OCI-LY1 (cell line): ENCODE measurements around the gene JMJD1C.
"Not testable (repeated sequence)": the region's sequence is repeated elsewhere in the genome, so short reads cannot be mapped to it uniquely, and the experiment has no call there.

Experiments
- H2AFZ ChIP-seq: fragments of 200-600 bp; sonication (generic), shearing (Covaris generic); 2 replicates; pipeline ENCODE4 v1.6.0; 2014; ENCODE audit warnings: antibody characterized with exemption, mild to moderate bottlenecking, low read length
- H3F3A ChIP-seq: fragments of 200-600 bp; sonication (generic), shearing (Covaris generic); 2 replicates; pipeline ENCODE4 v1.6.0; 2014; ENCODE audit warnings: mild to moderate bottlenecking, antibody characterized with exemption, low read length, moderate library complexity; ENCODE audit not compliant: insufficient read depth
- H3K27ac ChIP-seq: fragments of 200-600 bp; sonication (generic); 2 replicates; pipeline ENCODE4 v1.5.1; 2014; ENCODE audit warnings: low read length, mixed run types, mild to moderate bottlenecking, low read depth; ENCODE audit not compliant: poor library complexity, severe bottlenecking
- H3K27me3 ChIP-seq: fragments of 200-600 bp; sonication (generic); 2 replicates; pipeline ENCODE4 v1.6.0; 2014; ENCODE audit warnings: antibody characterized with exemption, mild to moderate bottlenecking, low read length, moderate library complexity; ENCODE audit not compliant: insufficient read depth
- H3K36me3 ChIP-seq: fragments of 200-600 bp; sonication (generic); 2 replicates; pipeline ENCODE4 v1.6.1; 2014; ENCODE audit warnings: mild to moderate bottlenecking, antibody characterized with exemption, low read length, moderate library complexity, mixed read lengths; ENCODE audit not compliant: insufficient read depth
- H3K4me1 ChIP-seq: fragments of 200-600 bp; sonication (generic); 2 replicates; pipeline ENCODE4 v1.5.1; 2014; ENCODE audit warnings: mild to moderate bottlenecking, low read length, moderate library complexity; ENCODE audit not compliant: insufficient read depth, severe bottlenecking
- H3K4me2 ChIP-seq: fragments of 200-600 bp; sonication (generic), shearing (Covaris generic); 2 replicates; pipeline ENCODE4 v1.6.1; 2014; ENCODE audit warnings: low read length
- H3K4me3 ChIP-seq: fragments of 200-600 bp; sonication (generic); 2 replicates; pipeline ENCODE4 v1.5.1; 2014; ENCODE audit warnings: low read length, low read depth, mild to moderate bottlenecking, mixed read lengths; ENCODE audit not compliant: poor library complexity, severe bottlenecking
- H3K79me2 ChIP-seq: fragments of 200-600 bp; shearing (Covaris generic); 2 replicates; pipeline ENCODE4 v1.6.1; 2016; ENCODE audit warnings: mixed run types, low read length, mixed read lengths; ENCODE audit not compliant: insufficient read depth
- H3K9ac ChIP-seq: fragments of 200-600 bp; sonication (generic), shearing (Covaris generic); 2 replicates; pipeline ENCODE4 v1.6.1; 2014; ENCODE audit warnings: mild to moderate bottlenecking, low read length, mixed read lengths
- H3K9me2 ChIP-seq: fragments of 200-600 bp; sonication (generic), shearing (Covaris generic); 2 replicates; pipeline ENCODE4 v1.6.1; 2014; ENCODE audit warnings: low read depth, mild to moderate bottlenecking, low read length, mixed read lengths
- H3K9me3 ChIP-seq: fragments of 200-600 bp; shearing (Covaris generic); 2 replicates; pipeline ENCODE4 v1.6.1; 2014; ENCODE audit warnings: low read length, mixed read lengths
- H4K20me1 ChIP-seq: fragments of 200-600 bp; sonication (generic), shearing (Covaris generic); 2 replicates; pipeline ENCODE4 v1.6.0; 2016; ENCODE audit warnings: mild to moderate bottlenecking, low read length; ENCODE audit not compliant: insufficient read depth
- EZH2 ChIP-seq: fragments of 200-600 bp; sonication (generic), shearing (Covaris generic); IDR thresholded peaks from 2 replicates; pipeline ENCODE4 v1.8.0; 2017; ENCODE audit warnings: borderline replicate concordance, mixed run types, mild to moderate bottlenecking, antibody characterized with exemption, low read length, moderate library complexity, mixed read lengths
- TF ChIP-seq, protein P1 (sequence below): fragments of 200-600 bp; sonication (generic), shearing (Covaris generic); IDR thresholded peaks from 2 replicates; pipeline ENCODE4 v1.5.1; 2017; ENCODE audit warnings: mild to moderate bottlenecking, antibody characterized with exemption, low read length, moderate library complexity, mixed read lengths

The JMJD1C gene

DNA sequence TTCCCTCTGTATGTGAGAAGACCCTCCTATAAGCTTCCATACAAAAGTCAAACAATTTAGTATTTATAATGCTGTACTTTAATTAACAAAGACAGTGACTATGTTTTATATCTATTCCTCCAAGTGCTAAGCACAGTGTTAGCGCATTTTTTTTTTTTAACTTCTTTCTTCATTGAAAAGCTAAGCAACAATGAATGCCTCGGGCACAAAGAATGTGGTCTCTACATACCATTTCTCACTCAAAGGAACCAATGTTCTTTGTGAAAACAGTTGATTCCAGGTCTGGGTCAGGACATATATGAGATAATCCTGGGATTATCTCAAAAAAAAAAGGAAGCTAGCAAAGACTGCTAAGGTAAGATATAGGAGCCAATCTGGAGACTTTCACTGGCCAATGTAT lies 29.2 kb upstream of the JMJD1C start:
- Histone ChIP-seq H3K27me3 (no peaks in the 10 kb centered on the region), H3K9me3 (no peaks in the 10 kb centered on the region), H3K4me1 (peaks cover 12% of the 10 kb centered on the region), H3K27ac (no peak overlapping the region), H3K4me2 (no peak overlapping the region), H4K20me1 (no peaks in the 10 kb centered on the region), H3F3A (no peaks in the 10 kb centered on the region), H3K36me3 (peaks cover 5% of the 10 kb centered on the region), H2AFZ (no peak overlapping the region), H3K4me3 (no peak overlapping the region), H3K79me2 (peaks cover 12% of the 10 kb centered on the region), H3K9me2 (no peaks in the 10 kb centered on the region), H3K9ac (no peak overlapping the region)
- TF ChIP-seq, protein P1, sequence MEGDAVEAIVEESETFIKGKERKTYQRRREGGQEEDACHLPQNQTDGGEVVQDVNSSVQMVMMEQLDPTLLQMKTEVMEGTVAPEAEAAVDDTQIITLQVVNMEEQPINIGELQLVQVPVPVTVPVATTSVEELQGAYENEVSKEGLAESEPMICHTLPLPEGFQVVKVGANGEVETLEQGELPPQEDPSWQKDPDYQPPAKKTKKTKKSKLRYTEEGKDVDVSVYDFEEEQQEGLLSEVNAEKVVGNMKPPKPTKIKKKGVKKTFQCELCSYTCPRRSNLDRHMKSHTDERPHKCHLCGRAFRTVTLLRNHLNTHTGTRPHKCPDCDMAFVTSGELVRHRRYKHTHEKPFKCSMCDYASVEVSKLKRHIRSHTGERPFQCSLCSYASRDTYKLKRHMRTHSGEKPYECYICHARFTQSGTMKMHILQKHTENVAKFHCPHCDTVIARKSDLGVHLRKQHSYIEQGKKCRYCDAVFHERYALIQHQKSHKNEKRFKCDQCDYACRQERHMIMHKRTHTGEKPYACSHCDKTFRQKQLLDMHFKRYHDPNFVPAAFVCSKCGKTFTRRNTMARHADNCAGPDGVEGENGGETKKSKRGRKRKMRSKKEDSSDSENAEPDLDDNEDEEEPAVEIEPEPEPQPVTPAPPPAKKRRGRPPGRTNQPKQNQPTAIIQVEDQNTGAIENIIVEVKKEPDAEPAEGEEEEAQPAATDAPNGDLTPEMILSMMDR, result no peak
- TF ChIP-seq EZH2, result no peak

DNA sequence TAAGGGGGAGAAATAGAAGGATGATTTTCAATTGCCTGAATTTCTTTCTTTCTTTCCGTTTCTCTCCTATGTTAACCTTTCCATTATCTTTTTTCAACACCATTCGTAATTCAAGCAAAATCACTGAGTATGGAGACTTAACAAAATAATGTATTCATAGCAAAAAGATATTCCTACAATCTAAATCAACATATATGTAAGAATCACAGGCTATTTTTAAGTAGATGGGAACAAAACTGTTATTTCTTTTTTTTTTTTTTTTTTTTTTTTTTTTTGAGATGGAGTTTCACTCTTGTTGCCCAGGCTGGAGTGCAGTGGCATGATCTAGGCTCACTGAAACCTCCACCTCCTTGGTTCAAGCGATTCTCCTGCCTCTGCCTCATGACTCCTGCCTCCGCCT lies 27.2 kb upstream of the JMJD1C start:
- H3K4me2 ChIP-seq, result no peak overlapping the region
- H3K79me2 ChIP-seq, result peaks cover 12% of the 10 kb centered on the region
- H3K4me1 ChIP-seq, result peaks cover 12% of the 10 kb centered on the region
- H3K9me3 ChIP-seq, result no peaks in the 10 kb centered on the region
- no peaks in the 10 kb centered on the region for H3F3A ChIP-seq
- no peak overlapping the region for H3K4me3 ChIP-seq
- H2AFZ ChIP-seq, result no peak overlapping the region
- H3K9ac ChIP-seq, result no peak overlapping the region
- H3K27me3 ChIP-seq, result no peaks in the 10 kb centered on the region
- TF ChIP-seq EZH2, result no peak
- TF ChIP-seq, protein P1, result no peak
- no peaks in the 10 kb centered on the region for H4K20me1 ChIP-seq
- peaks cover 5% of the 10 kb centered on the region for H3K36me3 ChIP-seq
- H3K9me2 ChIP-seq, result no peaks in the 10 kb centered on the region
- H3K27ac ChIP-seq, result no peak overlapping the region

DNA sequence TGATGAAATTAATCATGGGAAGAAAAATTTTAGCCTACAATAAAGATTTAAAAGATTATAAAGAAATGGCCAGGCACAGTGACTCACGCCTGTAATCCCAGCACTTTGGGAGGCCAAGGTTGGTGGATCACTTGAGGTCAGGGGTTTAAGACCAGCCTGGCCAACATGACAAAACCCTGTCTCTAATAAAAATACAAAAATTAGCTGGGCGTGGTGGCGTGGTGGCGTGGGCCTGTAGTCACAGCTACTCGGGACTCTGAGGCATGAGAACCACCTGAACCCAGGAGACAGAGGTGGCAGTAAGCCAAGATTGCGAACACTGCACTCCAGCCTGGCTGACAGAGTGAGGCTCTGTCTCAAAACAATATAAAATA lies 26.5 kb upstream of the JMJD1C start:
- H3K4me3 ChIP-seq, H3K9me2 ChIP-seq, H3F3A ChIP-seq, H3K27me3 ChIP-seq, H3K4me2 ChIP-seq, H3K9ac ChIP-seq, H3K27ac ChIP-seq, H3K36me3 ChIP-seq, H3K79me2 ChIP-seq, H4K20me1 ChIP-seq, H3K9me3 ChIP-seq, H3K4me1 ChIP-seq, H2AFZ ChIP-seq: not testable (repeated sequence)

DNA sequence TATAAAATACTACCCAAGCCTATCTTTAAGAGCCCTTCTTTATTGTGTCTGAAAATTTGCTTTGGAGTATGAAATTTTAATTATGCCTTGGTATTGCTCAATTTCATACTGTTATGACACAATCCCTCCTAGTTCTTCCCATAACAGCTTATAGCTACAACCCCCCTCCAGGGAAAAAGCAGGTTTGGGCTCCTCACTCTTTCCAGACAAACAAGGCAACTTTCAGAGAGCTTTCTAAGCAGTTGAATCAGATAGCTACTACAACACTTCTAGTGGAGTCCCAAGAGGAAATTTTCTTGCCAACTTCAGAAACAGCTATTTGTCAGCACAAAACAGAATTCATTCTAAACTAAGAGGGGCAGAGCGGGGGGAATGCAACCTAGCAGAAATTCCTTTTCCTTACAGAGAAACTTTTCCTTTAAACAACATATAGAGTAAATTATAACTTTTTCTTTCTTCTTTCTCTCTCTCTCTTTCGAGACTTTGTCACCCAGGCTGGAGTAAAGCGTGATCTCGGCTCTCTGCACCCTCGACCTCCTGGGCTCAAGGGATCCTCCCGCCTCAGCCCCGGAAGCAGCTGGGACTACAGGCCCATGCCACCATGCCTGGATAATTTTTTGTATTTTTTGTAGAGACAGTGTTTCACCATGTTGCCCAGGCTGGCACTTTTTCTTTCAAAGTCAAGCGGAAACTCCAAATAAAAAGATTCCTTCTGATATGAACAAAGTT lies 26.0 kb upstream of the JMJD1C start:
- Histone ChIP-seq H3K4me1 (peaks cover 4% of the 10 kb centered on the region), H3K79me2 (peaks cover 9% of the 10 kb centered on the region), H3K9me2 (no peaks in the 10 kb centered on the region), H3K9me3 (no peaks in the 10 kb centered on the region), H3K36me3 (peaks cover 5% of the 10 kb centered on the region), H3K27me3 (no peaks in the 10 kb centered on the region), H4K20me1 (no peaks in the 10 kb centered on the region), H3K4me2 (no peak overlapping the region), H3K27ac (no peak overlapping the region), H3K4me3 (no peak overlapping the region), H2AFZ (no peak overlapping the region), H3K9ac (no peak overlapping the region), H3F3A (no peaks in the 10 kb centered on the region)
- TF ChIP-seq, protein P1, result no peak
- no peak for TF ChIP-seq EZH2
